Heart right ventricle (tissue), 16 donors: ENCODE measurements around the gene THSD4. TPM values are rescaled to one million over a fixed set of nuclear protein-coding genes. Genes with fewer than 3 reads are reported as not detected.
A peak's percentile ranks its signal among the peaks of the same experiment; 100 is the strongest.

Source experiments
- ATAC-seq, 8 donors: fragments of 200-7000 bp; cut with Tn5 transposase; one replicate each; pipeline ENCODE4 v1.9.1; 2020; ENCODE audit warnings: mild to moderate bottlenecking in 8 of 8, moderate library complexity in 8 of 8, moderate number of reproducible peaks in 1 of 8
- DNase-seq, 2 donors: peaks; one replicate each; pipeline ENCODE4 v3.0.0-alpha.2; 2020
- H3K27ac ChIP-seq, 10 donors: fragments of 200-600 bp; sonication (generic) in 2 of 10; one replicate each; pipeline versions ENCODE4 v1.5.0 to v1.8.0; 2020 to 2022; ENCODE audit warnings: mild to moderate bottlenecking in 3 of 10
- H3K27me3 ChIP-seq, 7 donors: fragments of 200-600 bp; one replicate each; pipeline ENCODE4 v1.8.0; 2021 to 2022; ENCODE audit warnings: mild to moderate bottlenecking in 2 of 7
- H3K36me3 ChIP-seq, 9 donors: fragments of 200-600 bp; sonication (generic) in 1 of 9; one replicate each; pipeline versions ENCODE4 v1.5.0 to v1.8.0; 2020 to 2022; ENCODE audit warnings: mild to moderate bottlenecking in 2 of 9
- H3K4me1 ChIP-seq, 9 donors: fragments of 200-600 bp; sonication (generic) in 1 of 9; one replicate each; pipeline versions ENCODE4 v1.5.0 to v1.8.0; 2020 to 2022; ENCODE audit warnings: mild to moderate bottlenecking in 4 of 9
- H3K4me3 ChIP-seq, 10 donors: fragments of 200-600 bp; sonication (generic) in 2 of 10; one replicate each; pipeline versions ENCODE4 v1.5.0 to v1.8.0; 2020 to 2022; ENCODE audit warnings: mild to moderate bottlenecking in 7 of 10, moderate library complexity in 2 of 10
- H3K9me3 ChIP-seq, 11 donors: fragments of 200-600 bp in 10 of 11; sonication (generic) in 2 of 11; one replicate each; pipeline versions ENCODE4 v1.5.0 to v1.8.0; 2013 to 2022; ENCODE audit warnings: mild to moderate bottlenecking in 2 of 11, control low read depth in 1 of 11, moderate library complexity in 1 of 11
- WGBS, 2 donors: extraction: QIAGEN DNeasy Blood & Tissue Kit; methylation state at CpG; one replicate each; pipeline ENCODE4 v1.1.7; 2013; ENCODE audit warnings: inconsistent platforms in 1 of 2; 5-methylcytosine and 5-hydroxymethylcytosine counted together
- intact Hi-C, 10 donors: fragments of 100-400 bp; cut with DNase I; formaldehyde crosslinking; loops; one replicate each; pipeline versions ENCODE4 v1.11.1 to v1.14.2; 2022
- polyA plus RNA-seq, 2 donors: library from polyadenylated mRNA; stranded (reverse); fragments of 200-250 nt; gene quantifications; one replicate each; pipeline ENCODE4 v1.2.3, GENCODE V29; 2013
- total RNA-seq, 10 donors: library from RNA; stranded (reverse); fragmentation: NEBNext Ultra II Directional in 3 of 10; extraction: Animal tissue kit (Norgen Biotek cat#: 25700) in 3 of 10; gene quantifications; one replicate each; pipeline versions ENCODE4 v1.2.1 to v1.2.4, GENCODE V29; 2021 to 2023
- TF ChIP-seq, protein P1 (sequence below), 9 donors: fragments of 200-600 bp; sonication (generic) in 2 of 9; IDR thresholded peaks; one replicate each; pipeline versions ENCODE4 v1.5.0 to v1.8.0; 2021 to 2022; ENCODE audit warnings: antibody characterized with exemption in 9 of 9, mild to moderate bottlenecking in 5 of 9, moderate library complexity in 1 of 9
- donor health status: Arrhythmogenic right ventricular cardiomyopathy.
- donor health status: ischemic (EF 13 %, LVEDD 7.1; RV severe dilation, severe dysfunction).
- donor health status: healthy with polysubstance abuse.
- donor health status: DM: no; HTN: yes; CAD: no.
- donor health status: DM: no; HTN: no; CAD: no.
- donor health status: ischemic (EF 25% LVEDD 6.9; RV normal size, moderate dysfunction).
- donor health status: ischemic (EF 25% LVEDD 5.7; RV mildly dilated, moderate dysfunction).
- donor health status: healthy.
- donor health status: DM: yes; HTN: yes; CAD: no.
- donor health status: Ischemic cardiomyopathy.
- donor health status: ischemic (EF 35%, LVEDD 5.7; RV mildly dilated, moderate dysfunction).
- donor health status: nonischemic (EF 11% LVEDD 7.7; RV severe dilation, severe dysfunction).
- donor health status: DM: yes; HTN: yes; CAD: no.
- donor health status: PGD.
- donor health status: ischemic (EF 29% LVEDD 5.4; RV normal size, mild dysfunction).
- donor health status: nonischemic (EF 23%, LVEDD 6.1; RV moderate dilation, normal function).

The THSD4 gene
- total and polyA plus RNA-seq, 12 donors: 20.8 to 212 (median 139) TPM

GRCh38 chr15:71599418-71600151, 484.3 kb downstream of the THSD4 start:
- TF ChIP-seq, protein P1, sequence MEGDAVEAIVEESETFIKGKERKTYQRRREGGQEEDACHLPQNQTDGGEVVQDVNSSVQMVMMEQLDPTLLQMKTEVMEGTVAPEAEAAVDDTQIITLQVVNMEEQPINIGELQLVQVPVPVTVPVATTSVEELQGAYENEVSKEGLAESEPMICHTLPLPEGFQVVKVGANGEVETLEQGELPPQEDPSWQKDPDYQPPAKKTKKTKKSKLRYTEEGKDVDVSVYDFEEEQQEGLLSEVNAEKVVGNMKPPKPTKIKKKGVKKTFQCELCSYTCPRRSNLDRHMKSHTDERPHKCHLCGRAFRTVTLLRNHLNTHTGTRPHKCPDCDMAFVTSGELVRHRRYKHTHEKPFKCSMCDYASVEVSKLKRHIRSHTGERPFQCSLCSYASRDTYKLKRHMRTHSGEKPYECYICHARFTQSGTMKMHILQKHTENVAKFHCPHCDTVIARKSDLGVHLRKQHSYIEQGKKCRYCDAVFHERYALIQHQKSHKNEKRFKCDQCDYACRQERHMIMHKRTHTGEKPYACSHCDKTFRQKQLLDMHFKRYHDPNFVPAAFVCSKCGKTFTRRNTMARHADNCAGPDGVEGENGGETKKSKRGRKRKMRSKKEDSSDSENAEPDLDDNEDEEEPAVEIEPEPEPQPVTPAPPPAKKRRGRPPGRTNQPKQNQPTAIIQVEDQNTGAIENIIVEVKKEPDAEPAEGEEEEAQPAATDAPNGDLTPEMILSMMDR (IDR thresholded peaks at IDR 0.05): no peak
- H3K4me1 ChIP-seq: peaks cover 2 to 51% (median 37%) of the 10 kb centered on the region in 9 donors
- DNase-seq (peak; percentile 22 to 44), ATAC-seq (peak in 1 of 8 donors; percentile 25)
- peak overlapping the region in 7 of 10 donors; percentile 36 to 84 (median 67) for H3K27ac ChIP-seq
- H3K4me3 ChIP-seq: no peak overlapping the region
- WGBS, 2 donors: 38 to 48% methylated on average over 9 of the region's 9 CpGs
- peaks cover 0 to 7% (median 0%) of the 10 kb centered on the region in 11 donors for H3K9me3 ChIP-seq
- H3K27me3 ChIP-seq: no peaks in the 10 kb centered on the region
- H3K36me3 ChIP-seq: peaks cover 0 to 2% (median 0%) of the 10 kb centered on the region in 9 donors
- intact Hi-C loops: no loop called here

GRCh38 chr15:71600237-71600636, 485.0 kb downstream of the THSD4 start:
- H3K9me3 ChIP-seq: peaks cover 0 to 11% (median 0%) of the 10 kb centered on the region in 11 donors
- peaks cover 2 to 51% (median 37%) of the 10 kb centered on the region in 9 donors for H3K4me1 ChIP-seq
- TF ChIP-seq, protein P1 (IDR thresholded peaks at IDR 0.05): no peak
- H3K27me3 ChIP-seq: no peaks in the 10 kb centered on the region
- 76 to 90% methylated on average over 1 of the region's 1 CpG for WGBS, 2 donors
- intact Hi-C loops: no loop called here
- DNase-seq (no peak), ATAC-seq (no peak)
- H3K36me3 ChIP-seq: peaks cover 0 to 6% (median 0%) of the 10 kb centered on the region in 9 donors
- H3K4me3 ChIP-seq: no peak overlapping the region
- H3K27ac ChIP-seq: peak overlapping the region in 5 of 10 donors; percentile 66 to 84 (median 68)

GRCh38 chr15:71601038-71601834, 486.0 kb downstream of the THSD4 start:
- no peak for DNase-seq
- H3K27me3 ChIP-seq: no peaks in the 10 kb centered on the region
- H3K27ac ChIP-seq: peak overlapping the region in 1 of 10 donors; percentile 12
- H3K4me3 ChIP-seq: no peak overlapping the region
- TF ChIP-seq, protein P1 (IDR thresholded peaks at IDR 0.05): no peak
- H3K9me3 ChIP-seq: peaks cover 0 to 11% (median 0%) of the 10 kb centered on the region in 11 donors
- ATAC-seq: no peak
- WGBS, 2 donors: 77 to 78% methylated on average over 8 of the region's 8 CpGs
- peaks cover 2 to 46% (median 32%) of the 10 kb centered on the region in 9 donors for H3K4me1 ChIP-seq
- intact Hi-C loops: no loop called here
- peaks cover 0 to 6% (median 0%) of the 10 kb centered on the region in 9 donors for H3K36me3 ChIP-seq

DNA sequence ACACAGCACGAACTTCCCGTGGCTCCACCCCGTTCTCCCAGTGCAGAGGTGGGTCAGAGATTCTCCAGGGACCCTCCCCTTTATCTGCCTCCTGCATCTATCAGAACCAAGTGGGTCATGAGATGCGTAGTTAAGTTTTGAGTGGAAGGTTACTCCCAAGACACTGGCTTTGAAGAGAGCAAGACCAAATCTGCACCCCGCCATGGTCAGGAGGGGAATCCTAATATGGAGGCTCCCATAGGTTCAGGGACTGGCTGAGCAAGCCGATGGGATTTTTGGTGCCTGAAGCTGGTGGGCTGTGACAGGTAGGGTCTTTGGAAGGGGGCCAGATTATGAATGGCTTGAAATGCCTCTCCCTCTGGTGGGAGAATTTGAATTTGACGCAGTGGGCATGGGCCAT, 488.1 kb downstream of the THSD4 start:
- no peak overlapping the region for H3K4me3 ChIP-seq
- H3K36me3 ChIP-seq: peaks cover 0 to 6% (median 0%) of the 10 kb centered on the region in 9 donors
- DNase-seq (no peak), ATAC-seq (no peak)
- H3K9me3 ChIP-seq: peaks cover 0 to 11% (median 0%) of the 10 kb centered on the region in 11 donors
- no peaks in the 10 kb centered on the region for H3K27me3 ChIP-seq
- no peak overlapping the region for H3K27ac ChIP-seq
- TF ChIP-seq, protein P1 (IDR thresholded peaks at IDR 0.05): no peak
- peaks cover 0 to 25% (median 12%) of the 10 kb centered on the region in 9 donors for H3K4me1 ChIP-seq
- 45 to 53% methylated on average over 7 of the region's 7 CpGs for WGBS, 2 donors
- intact Hi-C loops: no loop called here
